Osteocyte (in vitro differentiated cells): ENCODE measurements around the gene IL13. TPM values are rescaled to one million over a fixed set of nuclear protein-coding genes. Genes with fewer than 3 reads are reported as not detected.

Source experiments
- DNase-seq: peaks from one replicate; pipeline ENCODE4 v3.0.0; 2021; ENCODE audit warnings: mixed read lengths; ENCODE audit not compliant: unreplicated experiment; ENCODE audit errors: extremely low spot score
- H3K27ac Mint-ChIP-seq: one replicate; pipeline ENCODE4 v1.8.0; 2021; ENCODE audit warnings: mild to moderate bottlenecking, mixed read lengths; ENCODE audit not compliant: unreplicated experiment
- H3K27me3 Mint-ChIP-seq: one replicate; pipeline ENCODE4 v1.8.0; 2021; ENCODE audit warnings: mixed read lengths; ENCODE audit not compliant: unreplicated experiment
- H3K36me3 Mint-ChIP-seq: one replicate; pipeline ENCODE4 v1.8.0; 2021; ENCODE audit warnings: mixed read lengths; ENCODE audit not compliant: unreplicated experiment
- H3K4me1 Mint-ChIP-seq: one replicate; pipeline ENCODE4 v1.8.0; 2021; ENCODE audit warnings: mixed read lengths; ENCODE audit not compliant: unreplicated experiment
- H3K4me3 Mint-ChIP-seq: one replicate; pipeline ENCODE4 v1.8.0; 2021; ENCODE audit warnings: mild to moderate bottlenecking, moderate library complexity, mixed read lengths; ENCODE audit not compliant: unreplicated experiment
- H3K9me3 Mint-ChIP-seq: one replicate; pipeline ENCODE4 v1.8.0; 2021; ENCODE audit warnings: mixed read lengths; ENCODE audit not compliant: unreplicated experiment
- total RNA-seq: library from RNA; stranded (reverse); gene quantifications from 2 replicates; pipeline ENCODE4 v1.2.1, GENCODE V29; 2021
- TF ChIP-seq, protein P1 (sequence below): fragments of 200-600 bp; sonication (generic); IDR thresholded peaks from 2 replicates; pipeline ENCODE4 v1.5.0; 2021; ENCODE audit warnings: antibody characterized with exemption, mild to moderate bottlenecking, moderate library complexity

IL13 gene
- total RNA-seq, 1 donor from 2014 or later: not detected

DNA sequence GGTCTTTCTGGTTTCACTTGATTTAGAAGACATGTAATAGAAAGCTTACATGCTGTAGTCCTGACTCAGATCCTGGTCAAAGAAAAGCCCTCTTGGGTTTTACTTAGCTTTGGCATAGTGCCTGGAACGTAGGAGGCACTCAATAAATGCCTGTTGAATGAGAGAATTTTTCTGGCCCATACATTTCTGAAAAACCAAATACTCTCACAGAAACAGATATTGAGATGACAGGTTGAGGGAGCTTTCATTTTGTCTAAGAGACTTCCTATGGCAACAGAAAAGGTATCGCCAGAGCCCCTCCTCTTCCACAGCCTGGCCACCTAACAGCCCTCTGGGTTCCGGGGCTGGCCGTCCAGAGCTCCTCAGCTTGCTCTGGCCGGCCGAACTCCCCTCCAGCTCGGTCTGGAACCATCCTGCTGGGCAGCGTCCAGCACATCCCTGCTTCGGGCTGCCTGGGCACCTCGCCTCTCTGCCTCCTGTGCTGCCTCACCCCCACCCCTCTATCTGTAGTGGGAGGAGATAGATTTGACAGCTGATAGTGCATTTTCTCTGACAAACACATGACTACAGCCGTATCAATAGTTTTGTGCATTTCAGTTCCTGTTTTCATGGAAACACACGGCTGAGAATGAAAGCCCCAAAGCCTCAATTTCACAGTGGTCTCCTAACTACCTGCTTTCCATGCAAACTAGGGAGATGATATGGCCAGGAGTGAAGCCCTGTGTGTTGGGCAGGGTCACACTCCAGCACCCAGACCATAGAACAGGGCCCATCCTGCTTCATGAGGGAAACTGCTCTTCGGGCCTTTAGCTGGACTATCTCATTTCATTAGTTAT lies 16.9 kb downstream of the IL13 start:
- Mint-ChIP-seq H3K27me3 (no peaks in the 10 kb centered on the region), H3K4me1 (peaks cover 34% of the 10 kb centered on the region), H3K9me3 (no peaks in the 10 kb centered on the region), H3K36me3 (no peaks in the 10 kb centered on the region), H3K4me3 (peak overlapping the region; percentile 15), H3K27ac (peak overlapping the region; percentile 84)
- TF ChIP-seq, protein P1, sequence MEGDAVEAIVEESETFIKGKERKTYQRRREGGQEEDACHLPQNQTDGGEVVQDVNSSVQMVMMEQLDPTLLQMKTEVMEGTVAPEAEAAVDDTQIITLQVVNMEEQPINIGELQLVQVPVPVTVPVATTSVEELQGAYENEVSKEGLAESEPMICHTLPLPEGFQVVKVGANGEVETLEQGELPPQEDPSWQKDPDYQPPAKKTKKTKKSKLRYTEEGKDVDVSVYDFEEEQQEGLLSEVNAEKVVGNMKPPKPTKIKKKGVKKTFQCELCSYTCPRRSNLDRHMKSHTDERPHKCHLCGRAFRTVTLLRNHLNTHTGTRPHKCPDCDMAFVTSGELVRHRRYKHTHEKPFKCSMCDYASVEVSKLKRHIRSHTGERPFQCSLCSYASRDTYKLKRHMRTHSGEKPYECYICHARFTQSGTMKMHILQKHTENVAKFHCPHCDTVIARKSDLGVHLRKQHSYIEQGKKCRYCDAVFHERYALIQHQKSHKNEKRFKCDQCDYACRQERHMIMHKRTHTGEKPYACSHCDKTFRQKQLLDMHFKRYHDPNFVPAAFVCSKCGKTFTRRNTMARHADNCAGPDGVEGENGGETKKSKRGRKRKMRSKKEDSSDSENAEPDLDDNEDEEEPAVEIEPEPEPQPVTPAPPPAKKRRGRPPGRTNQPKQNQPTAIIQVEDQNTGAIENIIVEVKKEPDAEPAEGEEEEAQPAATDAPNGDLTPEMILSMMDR: no peak
- DNase-seq: no peak

DNA sequence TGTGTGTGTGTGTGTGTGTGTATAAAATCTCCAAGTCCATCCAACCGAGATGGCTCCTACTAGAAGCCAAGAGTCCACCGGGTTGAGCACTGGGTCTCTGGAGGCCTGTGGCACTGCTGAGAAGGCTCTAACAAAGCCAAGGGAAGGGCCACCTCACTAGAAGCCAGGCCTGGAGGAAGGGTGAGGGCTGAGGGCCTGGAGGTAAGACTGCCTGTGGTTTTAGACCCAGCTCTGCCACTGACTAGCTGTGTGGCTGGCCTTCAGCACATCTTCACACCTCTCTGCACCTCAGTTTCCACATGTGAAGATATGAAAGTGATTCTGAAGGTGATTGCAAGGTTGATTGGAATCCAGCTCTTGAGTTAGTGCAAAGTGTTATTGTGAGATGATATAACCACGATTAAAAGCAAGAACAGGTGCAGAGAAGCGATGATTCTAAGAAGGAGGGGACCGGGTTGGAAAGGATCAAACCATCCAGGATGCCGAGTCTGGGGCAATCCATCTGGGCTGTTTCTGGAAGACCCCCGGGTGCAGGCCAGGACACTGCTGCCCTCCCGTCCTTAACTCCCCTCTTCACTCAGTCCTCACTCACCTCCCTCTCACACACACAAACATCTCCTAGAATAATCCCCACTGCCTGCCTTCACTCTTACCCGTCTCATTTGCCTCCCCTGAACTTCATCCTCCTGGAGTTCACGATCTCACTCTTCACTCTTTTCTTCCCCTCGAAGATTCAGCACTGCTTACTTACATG lies 18.1 kb downstream of the IL13 start:
- peaks cover 39% of the 10 kb centered on the region for H3K4me1 Mint-ChIP-seq
- H3K36me3 Mint-ChIP-seq: no peaks in the 10 kb centered on the region
- H3K27ac Mint-ChIP-seq: no peak overlapping the region
- no peak overlapping the region for H3K4me3 Mint-ChIP-seq
- H3K9me3 Mint-ChIP-seq: no peaks in the 10 kb centered on the region
- TF ChIP-seq, protein P1: no peak
- DNase-seq: no peak
- no peaks in the 10 kb centered on the region for H3K27me3 Mint-ChIP-seq

DNA sequence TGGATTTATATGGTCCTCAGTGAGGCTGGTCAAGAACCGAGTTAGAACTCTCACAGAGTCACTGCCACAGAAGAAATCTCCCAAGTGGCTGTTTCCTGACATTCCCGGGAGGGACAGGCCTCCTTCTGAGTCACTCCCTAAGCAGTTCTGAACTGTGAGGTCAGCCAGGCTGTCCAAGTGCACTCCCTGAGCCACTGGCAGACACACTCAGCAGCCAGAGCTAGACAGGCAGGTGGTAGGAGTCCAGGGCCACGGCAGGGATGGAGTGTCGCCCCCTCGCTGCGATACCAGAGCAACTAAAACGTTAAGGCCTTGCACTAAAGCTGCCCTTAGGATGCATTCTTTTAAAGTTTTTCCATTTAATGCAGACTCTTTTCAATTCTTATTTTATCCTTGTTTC lies 19.2 kb downstream of the IL13 start:
- DNase-seq: no peak
- Mint-ChIP-seq H3K4me1 (peaks cover 39% of the 10 kb centered on the region), H3K9me3 (no peaks in the 10 kb centered on the region), H3K4me3 (no peak overlapping the region), H3K27me3 (no peaks in the 10 kb centered on the region), H3K36me3 (no peaks in the 10 kb centered on the region), H3K27ac (peak overlapping the region; percentile 28)
- TF ChIP-seq, protein P1: peak; percentile 49

DNA sequence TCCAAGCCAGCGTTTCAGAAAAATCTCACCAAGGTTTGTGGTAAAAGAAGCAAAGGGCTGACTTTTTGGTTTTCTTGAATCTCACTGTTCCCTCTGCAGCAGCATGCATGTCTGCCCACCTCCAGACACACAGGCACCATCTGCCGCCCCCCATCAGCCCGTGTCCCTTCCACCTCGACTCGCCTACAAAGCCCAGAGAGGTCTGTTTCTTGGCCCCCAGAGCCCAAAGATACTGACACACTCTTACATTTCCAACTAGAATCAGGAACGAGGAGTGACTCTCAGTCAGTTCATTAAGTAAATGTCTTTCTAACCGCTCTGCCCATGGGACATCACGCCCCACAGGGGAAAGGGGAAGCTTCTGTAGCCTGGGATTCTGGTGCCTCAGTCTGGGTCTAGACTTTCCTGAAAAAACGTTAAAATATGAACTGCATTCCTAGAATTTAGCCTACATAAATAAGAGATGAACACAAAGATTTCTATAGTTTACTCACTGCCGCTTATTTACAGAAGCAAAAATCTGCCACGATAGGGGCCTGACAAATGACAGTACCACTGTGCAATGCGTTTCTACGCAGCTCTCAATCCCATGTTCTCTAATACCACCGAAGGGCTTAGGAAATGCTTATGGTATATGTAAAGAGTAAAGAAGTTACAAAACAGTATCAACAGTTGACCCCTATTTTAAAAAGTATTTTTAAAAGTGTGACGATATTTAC lies 19.9 kb downstream of the IL13 start:
- peaks cover 39% of the 10 kb centered on the region for H3K4me1 Mint-ChIP-seq
- TF ChIP-seq, protein P1: no peak
- peak overlapping the region; percentile 42 for H3K27ac Mint-ChIP-seq
- H3K36me3 Mint-ChIP-seq: no peaks in the 10 kb centered on the region
- no peak overlapping the region for H3K4me3 Mint-ChIP-seq
- peak; percentile 62 for DNase-seq
- H3K9me3 Mint-ChIP-seq: no peaks in the 10 kb centered on the region
- no peaks in the 10 kb centered on the region for H3K27me3 Mint-ChIP-seq
